Spleen (tissue), 7 donors: ENCODE measurements around the gene AIMP1.
A peak's percentile ranks its signal among the peaks of the same experiment; 100 is the strongest.

Source experiments
- CTCF ChIP-seq, 11 experiments: fragments of 200-600 bp in 7 of 11; fragments of 450-650 bp in 4 of 11; sonication (generic) in 4 of 11; IDR thresholded peaks in 8 of 11; conservative IDR thresholded peaks in 3 of 11; 1 replicate in 7 of 11; 2 replicates in 4 of 11; pipeline versions ENCODE4 v1.4.0 to v1.8.0; 2016 to 2021; ENCODE audit warnings: antibody characterized with exemption in 11 of 11, inconsistent platforms in 4 of 11, mild to moderate bottlenecking in 1 of 11
- POLR2A ChIP-seq, 3 donors: fragments of 450-650 bp; IDR thresholded peaks; one replicate each; pipeline ENCODE4 v1.5.1; 2017; ENCODE audit warnings: antibody characterized with exemption in 3 of 3, mild to moderate bottlenecking in 1 of 3
- POLR2AphosphoS5 ChIP-seq, 3 donors: sonication (generic); formaldehyde crosslinking; IDR thresholded peaks; one replicate each; pipeline ENCODE4 v1.5.1; 2017; ENCODE audit warnings: antibody characterized with exemption in 3 of 3
- donor health status: DM: no; HTN: no; CAD: no; lungs with moderate emphysema.
- donor health status: DM: no; HTN: no; CAD: no.
- donor health status: DM: no; HTN: no; CAD: no.

GRCh38 chr4:106329041-106329618 lies 12.8 kb downstream of the AIMP1 start:
- TF ChIP-seq CTCF (IDR thresholded peaks at IDR 0.05 in 8 of 11, conservative IDR thresholded peaks at IDR 0.05 in 3 of 11) (peak in 6 of 11 experiments; percentile 10 to 58 (median 36)), POLR2AphosphoS5 (IDR thresholded peaks at IDR 0.05) (no peak), POLR2A (IDR thresholded peaks at IDR 0.05) (no peak)
